Vein endothelial cell (primary cell): ENCODE data around the gene SLC25A36. TPM values are rescaled to one million over a fixed set of nuclear protein-coding genes. Genes with fewer than 3 reads are reported as not detected.

ENCODE experiments used
- total RNA-seq: library from RNA; depleted of rRNA; stranded (reverse); fragments of >200 nt; gene quantifications from 2 replicates; pipeline ENCODE4 v1.2.3, GENCODE V29; 2012

SLC25A36 gene
- 56.5 and 63.1 TPM in 2 replicates for total RNA-seq

DNA sequence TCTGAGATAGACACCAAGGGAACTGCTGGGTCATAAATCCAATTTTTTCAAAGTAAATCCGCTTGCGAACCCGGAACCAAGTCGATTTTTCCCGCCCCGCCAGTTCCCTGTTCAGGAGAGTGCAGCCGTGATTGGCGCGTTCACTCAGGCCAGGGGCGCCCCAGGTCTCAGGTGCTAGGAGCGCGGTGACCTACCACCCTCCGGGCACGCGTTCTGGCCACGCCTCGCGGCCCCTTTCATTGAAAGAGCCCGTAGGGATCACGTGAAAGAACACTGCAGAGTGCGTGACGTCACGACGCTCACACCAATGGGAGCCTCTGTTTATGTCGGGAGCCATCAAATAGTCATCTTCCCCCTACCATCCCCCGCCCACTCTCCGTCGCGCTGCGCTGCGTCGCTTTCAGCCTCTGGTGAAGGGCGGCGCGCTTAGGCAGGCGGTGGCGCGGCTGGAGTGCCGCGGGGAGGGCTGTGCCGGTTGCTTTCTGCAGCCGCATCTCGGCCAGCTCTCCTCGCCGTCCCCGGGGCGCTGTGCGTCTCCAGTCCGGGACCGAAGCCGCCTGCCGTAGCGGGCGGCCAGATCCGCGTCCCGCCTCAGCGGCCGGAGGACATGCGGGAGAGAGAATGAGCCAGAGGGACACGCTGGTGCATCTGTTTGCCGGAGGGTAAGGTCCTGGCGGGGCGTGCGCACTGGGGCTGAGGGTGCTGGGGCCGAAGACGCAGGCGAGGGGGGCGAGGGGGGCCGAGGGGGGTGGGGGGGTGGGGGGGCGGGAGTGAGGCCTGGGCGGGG, at the start of gene SLC25A36:
Gene SLC25A36, plus strand, starts transcription at position 403 of the 787 bp plus-strand sequence. Its CDS starts 219 bp downstream, at position 622.

Other genes starting within 250 kb of the SLC25A36 start
- not detected in 2 replicates for gene SPSB4, start 109.5 kb downstream of the SLC25A36 start, total RNA-seq